ENCODE results near the gene MAML3.
A peak's percentile ranks its signal among the peaks of the same experiment; 100 is the strongest.

Gene MAML3

DNA sequence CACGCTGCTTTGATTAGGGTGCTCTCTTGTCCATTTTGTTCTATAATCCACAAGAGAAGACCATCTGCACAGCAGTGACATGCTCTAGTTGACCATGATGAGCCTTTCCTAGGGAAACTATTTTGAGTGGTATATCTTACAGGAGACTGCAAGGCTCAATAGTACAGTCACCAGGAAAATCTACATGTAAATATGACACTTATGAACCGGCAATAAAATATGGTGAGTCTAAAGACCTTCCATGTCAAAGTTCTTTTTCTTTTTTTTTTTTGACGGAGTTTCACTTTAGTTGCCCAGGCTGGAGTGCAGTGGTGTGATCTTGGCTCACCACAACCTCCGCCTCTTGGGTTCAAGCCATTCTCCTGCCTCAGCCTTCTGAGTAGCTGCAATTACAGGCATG, 384.6 kb downstream of the MAML3 start:
- H3K4me3 ChIP-seq (replicated peaks; ENCODE audit: low read depth, low read length): no peak overlapping the region
- TF ChIP-seq, protein P1, sequence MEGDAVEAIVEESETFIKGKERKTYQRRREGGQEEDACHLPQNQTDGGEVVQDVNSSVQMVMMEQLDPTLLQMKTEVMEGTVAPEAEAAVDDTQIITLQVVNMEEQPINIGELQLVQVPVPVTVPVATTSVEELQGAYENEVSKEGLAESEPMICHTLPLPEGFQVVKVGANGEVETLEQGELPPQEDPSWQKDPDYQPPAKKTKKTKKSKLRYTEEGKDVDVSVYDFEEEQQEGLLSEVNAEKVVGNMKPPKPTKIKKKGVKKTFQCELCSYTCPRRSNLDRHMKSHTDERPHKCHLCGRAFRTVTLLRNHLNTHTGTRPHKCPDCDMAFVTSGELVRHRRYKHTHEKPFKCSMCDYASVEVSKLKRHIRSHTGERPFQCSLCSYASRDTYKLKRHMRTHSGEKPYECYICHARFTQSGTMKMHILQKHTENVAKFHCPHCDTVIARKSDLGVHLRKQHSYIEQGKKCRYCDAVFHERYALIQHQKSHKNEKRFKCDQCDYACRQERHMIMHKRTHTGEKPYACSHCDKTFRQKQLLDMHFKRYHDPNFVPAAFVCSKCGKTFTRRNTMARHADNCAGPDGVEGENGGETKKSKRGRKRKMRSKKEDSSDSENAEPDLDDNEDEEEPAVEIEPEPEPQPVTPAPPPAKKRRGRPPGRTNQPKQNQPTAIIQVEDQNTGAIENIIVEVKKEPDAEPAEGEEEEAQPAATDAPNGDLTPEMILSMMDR (IDR thresholded peaks at IDR 0.05; ENCODE audit: low read length, missing control alignments): no peak
- no peak for DNase-seq (ENCODE audit: low read depth)

DNA sequence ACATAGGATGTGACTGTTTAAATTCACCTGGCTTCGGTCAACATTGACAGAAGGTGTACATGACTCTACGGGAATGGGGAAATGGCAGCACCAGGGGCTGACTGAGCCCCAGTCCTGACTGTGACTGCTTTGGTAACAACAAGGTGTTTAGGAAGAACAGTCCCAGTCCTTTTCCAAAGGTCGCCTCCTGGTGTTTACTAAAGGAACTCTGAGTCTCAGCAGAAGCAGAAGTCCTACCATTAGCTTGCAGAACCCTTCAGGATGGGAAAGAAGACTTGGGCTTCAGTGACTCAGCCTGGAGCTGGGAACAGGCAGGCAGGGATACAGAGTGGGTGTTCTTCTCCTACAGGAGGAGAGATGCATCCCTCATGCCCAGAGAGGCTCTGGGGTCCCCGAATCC, 385.1 kb downstream of the MAML3 start:
- TF ChIP-seq, protein P1 (IDR thresholded peaks at IDR 0.05; ENCODE audit: low read length, missing control alignments): peak; percentile 21
- no peak for DNase-seq (ENCODE audit: low read depth)
- no peak overlapping the region for H3K4me3 ChIP-seq (replicated peaks; ENCODE audit: low read depth, low read length)

DNA sequence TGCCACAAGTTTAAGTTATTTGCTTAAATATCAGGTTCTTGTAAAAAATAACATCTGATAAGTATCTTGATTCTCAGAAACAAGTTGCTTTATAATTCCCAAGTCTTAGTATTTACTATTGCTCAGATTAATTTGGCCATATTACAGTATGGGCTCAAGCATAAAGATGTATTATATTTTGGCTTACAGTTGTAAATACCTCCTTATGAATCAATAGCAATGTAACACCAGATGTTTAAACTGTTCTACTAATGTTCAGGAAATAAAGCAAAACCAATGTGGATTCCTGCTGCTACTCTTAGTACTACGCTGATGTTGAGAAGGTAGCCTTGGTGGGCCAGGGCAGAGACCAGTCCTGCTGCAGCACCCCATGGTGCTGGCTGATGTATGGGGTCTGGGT, 385.6 kb downstream of the MAML3 start:
- TF ChIP-seq, protein P1 (IDR thresholded peaks at IDR 0.05; ENCODE audit: low read length, missing control alignments): no peak
- DNase-seq (ENCODE audit: low read depth): no peak
- H3K4me3 ChIP-seq (replicated peaks; ENCODE audit: low read depth, low read length): no peak overlapping the region

DNA sequence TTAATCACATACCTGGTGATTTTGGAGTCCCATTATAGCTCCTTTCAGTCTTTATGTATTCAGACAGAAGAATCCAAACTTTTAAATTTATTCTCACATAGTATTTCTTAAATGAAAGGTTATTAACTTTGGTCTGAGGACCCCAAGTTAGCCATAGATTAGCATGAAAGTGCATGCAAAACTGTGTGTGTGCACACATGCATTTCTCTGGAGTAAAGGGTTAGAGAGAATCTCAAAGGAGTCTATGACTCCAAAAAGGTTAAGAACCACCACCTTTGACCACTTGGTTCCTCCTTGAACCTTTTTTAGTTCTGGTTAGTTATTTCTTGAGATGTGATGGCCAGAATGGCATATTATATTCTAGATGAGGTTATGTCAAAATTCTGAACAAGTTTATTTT, 386.4 kb downstream of the MAML3 start:
- H3K4me3 ChIP-seq (replicated peaks; ENCODE audit: low read depth, low read length): no peak overlapping the region
- TF ChIP-seq, protein P1 (IDR thresholded peaks at IDR 0.05; ENCODE audit: low read length, missing control alignments): no peak
- no peak for DNase-seq (ENCODE audit: low read depth)

DNA sequence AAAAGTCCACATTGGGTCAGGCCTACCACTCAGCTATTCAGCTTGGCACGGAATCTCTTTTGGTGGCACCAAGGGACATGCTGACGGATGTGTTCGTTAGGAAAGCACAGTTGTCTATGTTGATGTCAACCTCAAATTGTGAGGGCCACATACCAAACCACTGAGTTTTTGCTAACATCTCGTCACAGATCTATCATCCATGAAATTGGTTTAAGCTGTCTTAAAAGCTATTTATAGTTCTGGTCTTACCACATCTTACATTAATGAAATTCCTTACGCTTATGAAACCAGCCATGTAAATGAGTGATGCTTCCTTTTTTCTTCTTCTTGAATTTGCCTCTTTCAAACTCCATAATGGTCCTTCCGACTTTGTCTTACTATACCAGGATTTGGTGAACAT, 386.8 kb downstream of the MAML3 start:
- H3K4me3 ChIP-seq (replicated peaks; ENCODE audit: low read depth, low read length): no peak overlapping the region
- no peak for DNase-seq (ENCODE audit: low read depth)
- TF ChIP-seq, protein P1 (IDR thresholded peaks at IDR 0.05; ENCODE audit: low read length, missing control alignments): no peak

DNA sequence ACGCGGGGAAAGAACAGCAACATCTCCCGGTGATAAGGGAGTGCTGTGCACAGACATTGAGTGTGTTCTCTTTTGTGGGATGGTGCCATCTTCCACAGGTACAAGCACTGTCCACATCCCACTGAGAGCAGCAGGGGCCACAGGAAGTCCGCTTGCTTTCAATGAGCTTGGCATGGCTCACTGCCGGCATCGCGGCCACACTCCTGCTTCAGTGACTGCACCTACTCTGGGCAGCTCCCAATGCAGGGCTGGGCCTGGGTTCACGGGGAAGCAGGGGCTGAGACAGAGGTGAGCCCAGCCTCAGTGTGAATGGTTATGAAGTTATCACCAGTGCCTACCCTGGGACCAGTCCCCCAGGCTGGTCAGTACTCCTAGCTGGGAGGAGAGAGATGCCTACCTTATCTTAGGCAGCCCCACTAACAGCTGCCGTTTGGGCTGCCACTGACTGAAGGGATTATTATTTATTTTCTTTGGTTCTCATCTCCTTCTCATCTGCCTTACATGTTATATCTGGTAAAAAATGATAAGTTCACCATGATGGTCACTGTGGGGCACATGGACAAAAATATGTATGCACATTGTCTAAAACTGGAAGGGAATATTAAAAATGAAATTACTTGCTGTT, 389.2 kb downstream of the MAML3 start:
- DNase-seq (ENCODE audit: low read depth): no peak
- no peak overlapping the region for H3K4me3 ChIP-seq (replicated peaks; ENCODE audit: low read depth, low read length)
- TF ChIP-seq, protein P1 (IDR thresholded peaks at IDR 0.05; ENCODE audit: low read length, missing control alignments): no peak

DNA sequence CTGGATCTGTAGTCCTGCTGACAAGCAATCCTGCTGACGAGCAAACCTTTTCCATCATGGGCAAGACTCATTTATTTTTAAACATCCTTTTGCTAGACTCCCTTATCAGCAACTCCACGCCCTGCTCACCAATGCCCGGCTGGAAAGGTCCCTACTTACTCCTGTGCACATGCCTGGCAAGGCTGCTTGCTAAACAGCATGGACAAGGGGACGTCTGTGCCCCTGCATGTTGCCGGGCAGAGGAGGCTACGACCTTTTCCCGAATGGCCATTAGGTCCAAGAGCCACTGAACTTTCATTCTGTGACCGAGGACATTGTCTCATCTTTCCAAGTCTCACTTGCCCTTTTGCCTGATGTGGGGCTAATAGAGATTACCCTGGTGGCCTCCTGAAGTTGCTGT, 389.8 kb downstream of the MAML3 start:
- DNase-seq (ENCODE audit: low read depth): no peak
- TF ChIP-seq, protein P1 (IDR thresholded peaks at IDR 0.05; ENCODE audit: low read length, missing control alignments): no peak
- H3K4me3 ChIP-seq (replicated peaks; ENCODE audit: low read depth, low read length): no peak overlapping the region
